NCI-H2107 (cell line): ENCODE data around the gene TPRG1.

Experiments
- DNase-seq: peaks from one replicate; lab custom pipeline; 2025; lab: John Stamatoyannopoulos, UW

TPRG1 gene

GRCh38 chr3:189166321-189166720 lies 5.5 kb upstream of the TPRG1 start:
- no peak for DNase-seq

GRCh38 chr3:189167027-189167766 lies 4.6 kb upstream of the TPRG1 start:
- no peak for DNase-seq

GRCh38 chr3:189168711-189169110 lies 3.1 kb upstream of the TPRG1 start:
- DNase-seq: no peak

- DNase-seq: no peak
These were observed 2.0 kb upstream of the TPRG1 start for GRCh38 chr3:189169728-189170127.

GRCh38 chr3:189170559-189170958 lies 1.2 kb upstream of the TPRG1 start:
- no peak for DNase-seq

- no peak for DNase-seq
These were observed 1.1 kb downstream of the TPRG1 start for GRCh38 chr3:189172668-189173419.

GRCh38 chr3:189184566-189184965 lies 12.8 kb downstream of the TPRG1 start:
- no peak for DNase-seq

- no peak for DNase-seq
These were observed 14.3 kb downstream of the TPRG1 start for GRCh38 chr3:189186101-189186500.

- DNase-seq: no peak
These were observed 16.7 kb downstream of the TPRG1 start for GRCh38 chr3:189188466-189188865.

GRCh38 chr3:189192725-189193124 lies 21.0 kb downstream of the TPRG1 start:
- no peak for DNase-seq

GRCh38 chr3:189195302-189195701 lies 23.5 kb downstream of the TPRG1 start:
- DNase-seq: no peak

- no peak for DNase-seq
These were observed 30.3 kb downstream of the TPRG1 start for GRCh38 chr3:189202106-189202505.

GRCh38 chr3:189202583-189202982 lies 30.8 kb downstream of the TPRG1 start:
- DNase-seq: no peak

- DNase-seq: no peak
These were observed 32.5 kb downstream of the TPRG1 start for GRCh38 chr3:189204167-189204866.

GRCh38 chr3:189204937-189205336 lies 33.2 kb downstream of the TPRG1 start:
- DNase-seq: no peak

GRCh38 chr3:189210251-189210770 lies 38.5 kb downstream of the TPRG1 start:
- no peak for DNase-seq

- DNase-seq: no peak
These were observed 40.9 kb downstream of the TPRG1 start for GRCh38 chr3:189212681-189213080.

- DNase-seq: no peak
These were observed 42.9 kb downstream of the TPRG1 start for GRCh38 chr3:189214651-189215050.

- DNase-seq: no peak
These were observed 51.3 kb downstream of the TPRG1 start for GRCh38 chr3:189222927-189223636.

GRCh38 chr3:189225431-189225830 lies 53.7 kb downstream of the TPRG1 start:
- DNase-seq: no peak

- DNase-seq: no peak
These were observed 55.5 kb downstream of the TPRG1 start for GRCh38 chr3:189227249-189227648.
